Measurements from ENCODE around the gene FBRSL1. TPM values are rescaled to one million over a fixed set of nuclear protein-coding genes. Genes with fewer than 3 reads are reported as not detected.

The FBRSL1 gene
- total and polyA plus RNA-seq, 9 of the 15 experiments (the other 6 are each of a cell fraction or from before 2014, with no cell fraction given), result 0.24 to 129 (median 7.3) TPM

DNA sequence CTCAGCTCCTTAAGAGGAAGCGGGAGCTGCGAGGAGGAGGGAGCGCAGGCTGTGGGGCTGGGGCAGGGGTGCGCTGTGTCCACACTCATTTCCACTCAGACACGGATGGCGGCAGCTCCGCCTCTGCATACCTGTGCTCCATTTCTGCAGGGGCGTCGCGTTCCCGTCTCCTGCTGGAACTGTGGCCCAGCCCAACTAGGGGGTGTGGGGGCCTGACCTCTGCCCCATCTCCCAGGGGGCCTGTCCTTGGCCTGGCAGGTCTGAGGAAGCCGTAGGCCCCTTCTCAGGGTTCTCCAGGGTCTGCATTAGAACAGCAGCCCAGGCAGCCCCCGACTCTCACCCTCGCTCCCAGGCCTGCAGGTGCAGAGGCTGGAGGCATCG lies 31.2 kb downstream of the FBRSL1 start (continued):
- TF ChIP-seq, protein P1, sequence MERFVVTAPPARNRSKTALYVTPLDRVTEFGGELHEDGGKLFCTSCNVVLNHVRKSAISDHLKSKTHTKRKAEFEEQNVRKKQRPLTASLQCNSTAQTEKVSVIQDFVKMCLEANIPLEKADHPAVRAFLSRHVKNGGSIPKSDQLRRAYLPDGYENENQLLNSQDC (CRISPR knock-in tag; IDR thresholded peaks at IDR 0.05), result no peak
- TF ChIP-seq AFF4 (CRISPR knock-in tag; IDR thresholded peaks at IDR 0.05) (no peak), ZFP91 (CRISPR knock-in tag; IDR thresholded peaks at IDR 0.05) (no peak), SAFB2 (IDR thresholded peaks at IDR 0.05; ENCODE audit: borderline replicate concordance, low read depth, low read length, severe bottlenecking) (no peak), BRCA1 (IDR thresholded peaks at IDR 0.05) (no peak), BRCA1 (CRISPR knock-in tag; IDR thresholded peaks at IDR 0.05) (no peak)
